Stimulated activated CD4-positive, alpha-beta T cell treated with anti-CD3 and anti-CD28 coated beads, Interleukin-4, amount 100 ng/mL, for 48 hours (primary cell): ENCODE data around the gene SERPINE3.

Experiments used
- DNase-seq, 2 donors: peaks; one replicate each; pipeline ENCODE4 v3.0.0-alpha.2; 2020; ENCODE audit warnings: low read depth in 2 of 2

Gene SERPINE3

GRCh38 chr13:51339354-51339753, at the start of gene SERPINE3:
TSS of gene SERPINE3 (plus strand) at chr13:51339691. CDS start at chr13:51341092, 1,401 bp downstream.
- no peak for DNase-seq

- DNase-seq: no peak
These were observed 48.1 kb upstream of the SERPINE3 start for GRCh38 chr13:51291341-51291740.

- DNase-seq: no peak
These were observed 47.4 kb upstream of the SERPINE3 start for GRCh38 chr13:51292000-51292565.

GRCh38 chr13:51297556-51297955, 41.9 kb upstream of the SERPINE3 start:
- no peak for DNase-seq

- no peak for DNase-seq
These were observed 40.7 kb upstream of the SERPINE3 start for GRCh38 chr13:51298812-51299211.

GRCh38 chr13:51303063-51303552, 36.4 kb upstream of the SERPINE3 start:
- no peak for DNase-seq

- DNase-seq: no peak
These were observed 35.6 kb upstream of the SERPINE3 start for GRCh38 chr13:51303882-51304281.

GRCh38 chr13:51305271-51305967, 34.1 kb upstream of the SERPINE3 start:
- DNase-seq: no peak

- no peak for DNase-seq
These were observed 30.7 kb upstream of the SERPINE3 start for GRCh38 chr13:51308781-51309180.

- DNase-seq: no peak
These were observed 28.3 kb upstream of the SERPINE3 start for GRCh38 chr13:51311231-51311630.

- DNase-seq: no peak
These were observed 27.5 kb upstream of the SERPINE3 start for GRCh38 chr13:51311957-51312520.

GRCh38 chr13:51313619-51314018, 25.9 kb upstream of the SERPINE3 start:
- no peak for DNase-seq

- no peak for DNase-seq
These were observed 22.2 kb upstream of the SERPINE3 start for GRCh38 chr13:51317262-51317661.

GRCh38 chr13:51318015-51318414, 21.5 kb upstream of the SERPINE3 start:
- no peak for DNase-seq

- DNase-seq: no peak
These were observed 20.6 kb upstream of the SERPINE3 start for GRCh38 chr13:51318876-51319275.

- no peak for DNase-seq
These were observed 17.7 kb upstream of the SERPINE3 start for GRCh38 chr13:51321836-51322235.

GRCh38 chr13:51322826-51323225, 16.7 kb upstream of the SERPINE3 start:
- DNase-seq: no peak

- DNase-seq: no peak
These were observed 15.5 kb upstream of the SERPINE3 start for GRCh38 chr13:51323824-51324511.

GRCh38 chr13:51324714-51325420, 14.6 kb upstream of the SERPINE3 start:
- DNase-seq: no peak

- DNase-seq: no peak
These were observed 13.7 kb upstream of the SERPINE3 start for GRCh38 chr13:51325837-51326236.

- DNase-seq: no peak
These were observed 12.7 kb upstream of the SERPINE3 start for GRCh38 chr13:51326777-51327176.

- no peak for DNase-seq
These were observed 11.5 kb upstream of the SERPINE3 start for GRCh38 chr13:51327961-51328360.
